ENCODE data around the gene GABRG3.

DNA sequence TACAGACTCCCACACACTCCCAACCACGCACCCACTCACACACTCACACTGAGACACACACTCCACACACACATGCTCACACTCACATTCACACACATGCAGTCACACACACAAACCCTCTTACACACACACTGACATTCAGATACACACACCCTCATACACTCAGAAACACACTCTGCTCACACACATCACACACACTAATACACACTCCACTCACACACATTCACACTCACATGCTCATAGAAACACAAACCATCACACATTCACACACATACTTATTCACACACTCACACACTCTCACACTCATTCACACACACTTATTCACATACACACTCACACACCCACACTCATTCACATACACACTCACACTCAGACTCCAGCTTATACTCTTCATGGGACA is 618.8 kb downstream of the GABRG3 start:
- TF ChIP-seq CTCF (IDR thresholded peaks at IDR 0.05; ENCODE audit: poor library complexity) (no peak), EZH2 (IDR thresholded peaks at IDR 0.05; ENCODE audit: borderline replicate concordance) (no peak)
